Ramos (cell line): ENCODE measurements around the gene LRRK1.

ENCODE experiments used
- in situ Hi-C: fragments of 300-500 bp; cut with MboI; formaldehyde crosslinking; loops from one replicate; pipeline ENCODE4 v1.14.3; 2022; ENCODE audit warnings: low sequenced_read_pairs; ENCODE audit not compliant: unreplicated experiment

Gene LRRK1

DNA sequence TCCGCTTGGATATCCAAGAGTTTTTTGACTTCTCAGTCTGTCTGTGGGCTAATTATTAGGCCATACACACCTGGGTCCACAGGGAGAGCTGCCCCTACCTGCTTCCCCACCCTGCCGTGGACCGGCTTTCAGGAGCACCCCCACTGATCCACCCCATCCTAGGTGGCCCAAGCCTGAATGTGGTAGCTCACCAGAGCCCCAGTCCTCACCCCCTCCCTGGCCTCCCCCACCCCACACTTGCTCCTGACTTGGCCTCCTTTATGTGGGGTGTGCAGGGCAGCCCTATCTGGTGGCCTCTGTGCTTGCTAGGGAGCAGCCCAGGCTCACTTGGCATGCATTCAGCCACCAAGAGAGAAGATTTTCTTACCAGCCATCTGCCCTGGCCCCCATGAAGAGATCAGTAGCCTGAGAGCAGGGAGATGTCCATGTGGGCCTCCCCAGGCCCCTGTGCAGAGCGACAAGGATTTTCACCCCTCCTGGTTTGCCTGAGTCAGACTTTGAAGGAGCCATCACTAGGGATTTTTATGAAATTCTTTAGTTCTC lies 11.2 kb downstream of the LRRK1 start:
- in situ Hi-C loops = no loop called here

DNA sequence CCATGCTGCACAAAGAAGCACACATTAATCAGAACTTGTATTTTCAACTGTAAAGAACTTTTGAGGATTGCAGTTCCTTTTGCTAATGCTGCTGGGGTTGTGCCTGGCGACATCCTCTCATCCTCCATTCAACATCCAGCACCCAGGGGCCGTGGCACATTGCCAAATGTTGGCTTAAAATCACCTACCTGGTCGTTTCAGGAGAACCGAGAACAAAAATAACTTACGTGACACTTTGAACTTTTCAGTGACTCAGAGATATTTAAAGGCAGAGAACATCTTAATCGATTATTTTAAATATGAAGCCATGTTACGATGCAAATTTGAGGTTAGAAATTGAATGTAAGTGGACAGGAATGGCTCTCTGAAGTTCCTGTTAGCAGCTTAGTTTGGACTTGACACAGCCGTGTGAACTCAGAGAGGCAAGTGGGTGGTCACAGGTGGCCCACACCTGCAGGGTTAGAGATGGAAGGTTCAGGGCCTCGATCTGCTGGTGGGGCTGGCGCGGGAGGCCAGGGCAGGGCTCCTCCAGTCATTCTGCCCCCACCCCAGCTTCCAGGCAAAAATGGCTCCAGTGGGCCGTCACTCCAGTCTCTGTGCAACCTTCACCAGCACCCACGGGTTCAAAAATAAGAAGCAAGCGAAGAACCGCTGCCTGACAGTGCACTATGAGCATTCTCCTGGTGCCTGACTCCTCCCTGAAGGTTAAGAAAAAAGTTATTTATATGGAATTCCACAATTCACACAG lies 12.2 kb downstream of the LRRK1 start:
- in situ Hi-C loops = no loop called here

DNA sequence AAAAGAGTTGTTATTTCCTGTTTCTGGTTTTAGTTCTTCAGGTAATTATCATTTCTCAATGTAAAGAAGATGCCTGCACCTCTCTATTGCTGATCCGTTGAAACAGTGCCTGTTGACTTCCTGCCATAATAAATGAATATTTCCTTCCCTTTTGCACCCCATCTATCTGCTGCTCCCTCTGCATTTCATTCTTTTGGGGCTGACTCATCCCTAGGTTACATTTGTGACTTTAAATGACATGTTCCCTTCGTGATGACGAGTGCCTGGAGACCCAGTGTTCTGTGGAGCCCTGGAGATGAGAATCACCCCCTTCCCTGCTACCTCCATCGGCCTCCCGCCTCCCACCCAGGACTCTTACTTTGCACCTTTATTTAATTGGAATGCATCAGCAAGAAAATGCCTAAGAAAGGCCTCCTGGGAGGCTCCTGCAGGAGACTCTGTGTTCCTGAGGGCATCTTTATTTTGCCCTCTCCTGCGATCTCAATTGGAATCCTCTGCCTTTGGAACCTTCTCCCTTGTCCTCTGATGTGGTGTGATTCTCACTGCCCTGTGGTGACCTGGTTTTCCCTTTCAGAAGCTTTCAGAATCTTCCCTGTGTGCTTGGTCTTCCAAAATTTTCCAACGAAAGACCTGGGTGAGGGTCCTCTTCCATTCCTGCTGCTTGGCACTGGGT lies 13.7 kb downstream of the LRRK1 start:
- in situ Hi-C loops = no loop called here

DNA sequence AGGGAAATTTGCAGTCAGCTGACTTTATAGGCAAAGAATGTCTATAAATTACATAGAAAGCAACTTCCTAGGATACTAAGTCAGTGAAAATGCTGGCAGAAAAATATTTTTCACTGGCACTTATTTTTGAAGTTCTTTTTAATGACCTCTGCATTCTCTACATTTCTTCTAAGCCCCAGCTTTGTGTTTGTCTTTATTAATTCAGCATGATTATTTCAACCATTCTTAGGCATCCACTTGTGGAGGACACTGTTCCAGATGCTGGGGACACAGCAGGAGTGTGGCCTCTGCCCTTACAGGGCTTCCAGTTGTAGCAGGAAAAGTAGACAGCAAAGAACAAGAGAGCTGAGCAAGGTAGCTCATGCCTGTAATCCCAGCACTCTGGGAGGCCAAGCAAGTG lies 15.0 kb downstream of the LRRK1 start:
- in situ Hi-C loops = no loop called here

DNA sequence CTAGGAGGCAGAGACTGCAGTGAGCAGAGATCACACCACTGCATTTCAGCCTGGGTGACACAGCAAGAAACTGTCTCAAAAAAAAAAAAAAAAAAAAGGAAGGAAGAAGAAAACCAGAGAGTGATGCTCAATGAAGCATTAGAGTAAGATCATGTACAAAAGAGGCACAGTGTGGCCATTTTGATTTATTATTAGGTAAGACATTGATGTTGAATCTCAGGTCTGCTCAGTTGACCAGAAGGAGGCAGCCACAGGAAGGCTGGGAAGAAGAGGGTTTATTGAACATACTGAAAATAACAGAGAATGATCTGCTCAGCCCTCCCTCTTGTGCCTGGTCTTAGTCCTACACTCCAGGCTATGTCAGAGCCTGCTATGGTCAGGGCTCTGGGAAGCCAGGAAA lies 15.6 kb downstream of the LRRK1 start:
- in situ Hi-C loops = no loop called here

DNA sequence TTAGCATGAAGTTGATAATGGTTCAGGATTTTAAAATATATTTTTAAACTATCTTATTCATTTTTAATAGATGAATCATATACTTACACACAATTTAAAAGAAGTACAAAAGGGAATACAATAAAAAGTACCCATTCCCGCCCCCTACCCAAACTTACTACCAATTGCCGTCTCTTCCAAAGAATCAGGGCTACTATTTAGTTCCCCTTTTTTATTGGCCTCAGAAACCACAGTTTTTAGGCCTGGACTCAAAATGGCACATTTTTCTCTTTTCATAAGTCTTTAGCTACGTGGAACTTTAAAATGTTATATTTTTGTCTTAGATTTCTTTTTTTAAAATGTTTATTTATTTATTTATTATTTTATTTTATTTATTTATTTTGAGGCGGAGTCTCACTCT lies 18.0 kb downstream of the LRRK1 start:
- in situ Hi-C loops = no loop called here

DNA sequence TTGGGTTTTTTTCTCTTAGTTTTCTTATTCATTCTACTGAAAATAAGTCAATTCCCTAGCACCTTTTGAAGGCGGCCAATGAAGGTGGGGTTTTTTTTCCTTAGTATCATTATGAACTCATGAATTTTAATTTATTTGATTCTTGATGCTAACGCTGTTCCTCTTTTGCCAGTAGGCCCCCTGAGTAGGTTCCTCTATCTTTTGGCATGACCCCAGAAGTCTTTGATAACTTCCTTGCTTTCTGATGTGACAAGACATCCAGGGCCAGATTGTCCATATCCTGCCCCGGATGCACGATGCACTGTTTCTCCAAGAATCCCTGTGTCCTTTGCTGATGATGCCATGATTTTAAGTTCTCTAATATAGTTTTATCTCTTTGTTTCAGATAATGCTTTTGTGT lies 20.6 kb downstream of the LRRK1 start:
- in situ Hi-C loops = no loop called here

DNA sequence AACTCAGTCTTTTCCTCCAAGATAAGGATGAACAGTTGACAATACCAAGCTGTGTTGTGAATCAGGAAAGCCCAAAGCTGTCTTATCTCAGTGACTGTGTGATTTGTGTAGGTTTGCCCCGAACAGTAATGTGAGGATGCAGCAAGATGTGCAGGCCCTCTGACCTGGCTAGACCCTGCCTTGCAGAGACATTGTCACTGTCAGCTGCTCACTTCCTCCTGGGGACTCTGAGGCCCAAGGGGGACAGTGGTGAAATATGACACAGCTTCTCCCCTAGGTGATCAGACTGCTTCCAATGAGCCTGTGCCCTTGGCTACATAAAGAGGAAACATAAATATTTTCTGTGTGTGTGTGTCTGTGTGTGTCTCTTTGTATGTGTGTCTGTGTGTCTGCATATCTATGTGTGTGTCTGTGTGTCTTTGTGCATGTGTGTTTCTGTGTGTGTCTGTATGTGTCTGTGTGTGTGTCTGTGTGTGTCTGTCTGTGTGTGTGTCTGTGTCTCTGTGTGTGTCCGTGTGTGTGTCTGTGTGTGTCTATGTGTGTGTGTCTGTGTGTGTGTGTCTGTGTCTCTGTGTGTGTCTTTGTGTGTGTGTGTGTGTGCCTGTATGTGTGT lies 21.7 kb downstream of the LRRK1 start:
- in situ Hi-C loops = no loop called here

DNA sequence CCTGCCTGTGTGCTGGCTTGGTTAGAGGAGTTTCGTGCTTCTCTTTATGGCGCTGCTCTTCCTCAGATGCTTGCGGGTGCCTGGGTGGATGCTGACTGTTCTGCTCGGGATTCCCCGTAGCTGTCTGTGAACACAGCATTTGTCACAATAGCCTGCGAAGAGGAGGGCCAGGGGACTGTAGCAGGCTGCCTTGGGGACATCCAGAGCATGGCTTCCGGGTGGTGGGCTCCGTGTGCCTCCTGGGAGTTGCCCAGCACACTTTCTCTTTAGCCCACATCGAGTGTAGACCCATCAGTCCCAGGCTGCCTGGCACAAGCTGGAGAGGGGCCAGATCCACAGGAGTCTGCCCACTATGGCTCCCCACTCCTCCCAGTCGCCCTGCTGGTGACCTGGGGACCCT lies 22.4 kb downstream of the LRRK1 start:
- in situ Hi-C loops = no loop called here

DNA sequence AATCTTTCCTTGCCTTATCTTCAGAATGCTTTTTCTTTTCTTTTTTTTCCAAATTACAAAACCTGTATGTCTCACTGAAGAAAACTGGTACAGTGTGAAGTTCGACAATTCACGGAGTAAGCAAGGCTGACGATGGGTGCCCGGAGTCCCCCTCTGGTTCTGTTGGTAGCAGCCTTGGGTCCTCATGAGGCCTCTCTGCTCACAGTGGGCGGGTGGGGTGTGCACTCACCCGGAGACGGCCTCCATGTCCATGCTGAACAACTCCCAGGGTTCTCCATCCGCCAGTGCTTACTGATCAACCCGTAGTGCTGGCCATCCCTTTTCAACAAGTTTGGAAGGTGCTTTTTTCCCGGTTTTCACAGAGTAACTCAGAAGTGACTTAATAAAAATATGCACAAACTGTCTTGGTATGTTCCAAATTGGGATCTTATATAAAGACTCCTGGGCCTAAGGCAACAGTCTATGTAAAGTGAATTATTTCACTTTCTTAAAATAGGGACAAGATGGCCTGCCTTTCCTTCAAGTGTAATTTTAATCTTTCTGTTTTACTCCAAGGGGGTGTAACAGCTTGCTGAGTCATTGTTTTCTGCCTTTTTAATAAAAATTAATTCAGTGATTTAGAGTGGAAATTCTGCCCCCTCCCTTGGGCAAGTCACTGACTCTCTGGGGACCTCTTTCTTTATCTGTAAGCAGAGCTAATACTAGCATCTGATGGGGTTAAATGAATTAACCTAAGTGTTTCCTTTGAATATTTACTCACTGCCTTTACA lies 23.7 kb downstream of the LRRK1 start:
- in situ Hi-C loops = no loop called here

DNA sequence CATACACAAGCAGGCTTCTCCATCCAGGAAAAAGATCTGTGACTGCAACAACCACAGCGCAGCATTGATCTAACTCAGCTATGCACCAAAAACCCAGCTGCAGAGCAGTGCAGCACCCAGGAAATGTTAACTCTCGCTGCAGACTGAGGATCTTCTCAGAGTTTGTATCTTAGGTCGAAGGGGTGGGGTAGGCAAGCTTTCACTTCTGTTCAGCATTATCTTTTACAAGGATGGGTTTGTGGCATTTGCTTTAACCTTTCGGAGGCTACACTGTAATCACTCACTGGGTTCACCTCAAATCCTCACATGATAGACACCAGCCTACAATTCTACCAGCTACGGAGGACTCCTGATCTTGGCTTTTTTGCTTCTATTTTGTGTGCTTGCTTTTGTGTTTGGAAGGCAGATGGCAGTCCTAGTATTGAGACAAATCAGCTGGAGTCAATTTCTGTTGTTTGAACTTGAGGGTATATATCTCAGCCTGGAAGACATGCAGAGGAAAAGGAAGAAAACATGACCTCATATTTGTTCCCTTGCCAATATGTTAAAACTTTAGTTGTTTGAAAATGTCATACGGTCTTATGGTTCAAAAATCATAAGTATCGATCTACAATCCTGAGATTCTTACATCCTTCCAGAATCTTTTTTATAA lies 25.2 kb downstream of the LRRK1 start:
- in situ Hi-C loops = no loop called here

DNA sequence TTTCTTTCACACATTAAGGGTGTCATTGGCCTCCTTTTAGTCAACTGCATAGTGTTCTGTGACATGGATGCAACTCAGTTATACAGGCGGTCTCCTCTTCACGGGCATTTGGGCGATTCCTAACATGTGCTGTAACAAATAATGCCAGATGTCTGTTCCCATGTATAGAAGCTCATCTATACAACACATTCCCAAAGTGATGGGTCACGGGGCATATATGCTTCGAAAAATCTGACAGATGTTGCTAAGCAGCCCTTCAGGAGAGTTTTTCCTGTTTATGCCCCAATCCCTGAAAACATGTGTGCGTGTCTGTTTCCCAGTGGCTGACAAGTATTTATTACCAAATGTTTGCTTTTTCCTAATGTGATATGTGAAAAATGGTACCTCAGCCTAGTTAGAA lies 25.8 kb downstream of the LRRK1 start:
- in situ Hi-C loops = no loop called here

DNA sequence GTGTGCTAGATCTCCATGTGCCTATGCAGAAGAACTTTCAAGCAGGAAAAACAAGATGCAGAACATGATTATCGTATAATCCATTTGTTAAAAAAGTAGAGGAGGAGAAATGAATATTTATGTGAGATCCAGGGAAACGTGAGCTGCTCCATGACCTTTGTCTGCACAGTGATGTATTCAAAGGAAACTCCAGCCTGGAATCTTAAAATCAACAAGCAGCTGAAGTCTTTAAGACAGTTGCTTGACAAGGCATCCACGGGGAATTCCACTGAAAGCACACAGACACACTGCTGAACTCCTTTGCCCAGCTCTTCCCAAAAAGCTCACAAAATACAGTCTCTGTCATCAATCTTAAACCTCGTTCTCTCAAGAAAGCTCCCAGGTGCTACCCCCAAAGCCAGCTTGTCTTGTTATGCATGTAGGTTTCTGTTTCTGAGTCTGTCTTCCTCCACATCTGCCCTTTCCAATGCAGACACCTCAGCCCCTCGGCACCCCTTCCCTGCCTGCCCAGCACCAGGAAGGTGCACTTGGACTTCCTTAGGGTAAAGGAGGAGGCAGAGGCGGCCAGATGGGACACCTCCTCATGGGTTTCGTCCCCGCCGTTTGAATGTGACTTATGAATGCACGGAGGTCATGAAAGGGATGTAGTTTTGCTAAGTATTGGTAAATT lies 28.7 kb downstream of the LRRK1 start:
- in situ Hi-C loops = no loop called here

DNA sequence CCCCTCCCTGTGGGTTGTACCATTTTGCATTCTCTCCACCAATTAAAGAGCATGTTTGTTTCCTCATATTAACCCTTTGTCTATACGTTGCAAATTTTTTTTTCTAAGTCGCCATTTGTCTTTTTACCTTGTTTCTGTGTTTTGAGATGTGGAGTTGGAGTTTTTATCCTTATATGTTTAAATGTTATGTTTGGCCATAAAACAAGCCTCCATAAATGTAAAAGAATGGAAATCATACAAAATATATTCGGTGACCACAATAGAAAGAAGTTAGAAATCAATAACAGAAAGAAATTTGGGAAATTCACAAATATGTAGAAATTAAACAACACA lies 29.2 kb downstream of the LRRK1 start:
- in situ Hi-C loops = no loop called here

DNA sequence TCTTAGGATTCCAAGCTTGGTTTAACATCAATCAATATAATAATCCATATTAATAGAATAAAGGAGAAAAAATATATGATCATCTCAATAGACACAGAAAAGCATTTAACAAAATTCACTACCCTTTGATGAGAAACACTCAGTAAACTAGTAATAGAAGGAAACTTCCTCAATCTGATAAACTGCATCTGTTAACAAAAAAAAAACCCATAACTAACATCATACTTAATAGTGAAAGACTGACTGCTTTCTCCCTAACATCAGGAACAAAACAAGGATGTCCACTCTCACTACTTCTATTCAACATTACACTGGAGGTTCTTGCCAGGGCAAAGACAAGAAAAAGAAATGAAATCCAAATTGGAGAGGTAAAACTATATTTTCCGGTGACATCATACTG lies 30.5 kb downstream of the LRRK1 start:
- in situ Hi-C loops = no loop called here

DNA sequence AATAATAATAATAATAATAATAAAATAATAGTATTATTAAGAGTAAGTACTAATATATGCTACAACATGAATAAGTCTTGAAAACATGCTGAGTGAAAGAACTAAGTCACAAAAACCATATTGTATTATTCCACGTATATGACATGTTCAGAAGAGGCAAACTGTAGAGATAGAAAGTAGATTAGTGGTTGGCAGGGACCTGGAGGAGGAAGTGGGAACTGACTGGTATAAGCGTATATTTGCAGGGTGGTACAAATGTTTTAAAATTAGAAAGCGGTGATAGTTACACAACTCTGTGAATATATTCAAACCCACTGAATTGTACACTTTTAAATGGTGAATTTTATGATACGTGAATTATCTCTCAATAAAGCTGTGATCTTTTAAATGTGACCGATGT lies 32.8 kb downstream of the LRRK1 start:
- in situ Hi-C loops = no loop called here

DNA sequence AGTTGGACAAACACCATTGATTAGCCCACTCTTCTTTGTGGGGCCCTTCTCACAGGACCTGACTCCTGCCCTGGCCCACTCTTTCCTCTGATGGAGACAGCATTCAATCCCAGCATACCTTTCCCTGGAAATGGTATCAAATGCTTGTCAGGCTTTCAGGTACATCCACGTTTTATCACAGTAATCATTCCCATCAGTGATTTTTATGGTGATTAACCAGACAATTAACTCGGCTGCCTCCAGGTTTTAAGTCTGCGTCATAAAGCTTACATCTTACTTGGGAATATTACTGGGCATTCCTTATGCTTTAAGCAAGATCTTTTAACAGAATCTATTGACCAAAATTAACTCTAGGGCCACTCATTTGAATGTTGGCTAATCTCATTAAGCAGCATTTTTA lies 33.4 kb downstream of the LRRK1 start:
- in situ Hi-C loops = no loop called here

DNA sequence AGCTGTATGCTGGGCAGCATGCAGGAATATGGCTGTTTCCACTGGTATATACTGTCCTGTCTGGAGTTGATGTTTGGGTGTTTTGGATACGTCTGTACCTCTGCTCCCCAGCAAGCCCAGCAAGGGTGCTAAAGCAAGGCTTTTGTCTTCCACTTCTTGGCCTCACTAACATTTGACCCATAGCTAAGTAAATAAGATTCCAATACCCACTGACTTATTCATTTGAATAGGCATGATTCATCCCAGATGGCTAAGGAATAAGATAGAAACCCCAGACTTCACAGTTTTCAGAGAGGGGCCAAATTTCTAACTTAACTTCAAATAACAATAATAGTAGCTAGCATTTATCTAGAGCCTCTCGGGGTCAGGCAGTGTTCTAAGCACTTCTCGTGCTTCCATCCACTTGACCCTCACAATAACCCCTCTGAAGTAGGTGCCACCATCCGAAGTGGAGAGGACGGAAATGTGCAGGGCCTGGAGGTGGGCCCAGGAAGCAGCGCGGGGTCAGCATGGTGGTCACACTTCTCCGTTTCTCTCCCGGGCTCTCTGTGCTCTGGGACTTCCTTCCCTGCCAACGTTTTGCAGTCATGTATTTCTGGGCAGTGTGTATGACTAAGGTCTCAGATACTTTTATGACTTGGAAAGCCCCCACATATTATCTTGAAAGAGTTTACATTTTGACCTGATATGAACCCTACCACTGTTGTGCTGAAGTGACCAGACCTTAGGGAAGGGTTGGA lies 39.3 kb downstream of the LRRK1 start:
- in situ Hi-C loops = no loop called here
